Smooth muscle cell (in vitro differentiated cells): Measurements from ENCODE around the gene ZNF532. TPM values are rescaled to one million over a fixed set of nuclear protein-coding genes. Genes with fewer than 3 reads are reported as not detected.

Experiments used
- DNase-seq: peaks from one replicate; lab custom pipeline; 2025; ENCODE audit not compliant: unreplicated experiment; lab: John Stamatoyannopoulos, UW
- H2AFZ ChIP-seq: fragments of 200-600 bp; sonication (generic); 2 replicates; pipeline ENCODE4 v1.6.0; 2016; ENCODE audit warnings: antibody characterized with exemption, low read depth, mild to moderate bottlenecking
- H3F3A ChIP-seq: fragments of 200-600 bp; sonication (generic); 2 replicates; pipeline ENCODE4 v1.6.0; 2017; ENCODE audit warnings: antibody characterized with exemption, low read depth
- H3K27ac ChIP-seq: fragments of 200-600 bp; sonication (generic); 2 replicates; pipeline ENCODE4 v1.5.1; 2016; ENCODE audit warnings: low read depth, mild to moderate bottlenecking
- H3K27me3 ChIP-seq: fragments of 200-600 bp; sonication (generic); 2 replicates; pipeline ENCODE4 v1.6.1; 2016; ENCODE audit warnings: low read depth, mild to moderate bottlenecking
- H3K36me3 ChIP-seq: fragments of 200-600 bp; sonication (generic); 2 replicates; pipeline ENCODE4 v1.5.1; 2016; ENCODE audit warnings: low read depth
- H3K4me1 ChIP-seq: fragments of 200-600 bp; sonication (generic); 2 replicates; pipeline ENCODE4 v1.5.1; 2016; ENCODE audit warnings: low read depth
- H3K4me2 ChIP-seq: fragments of 200-600 bp; sonication (generic); 2 replicates; pipeline ENCODE4 v1.6.0; 2016; ENCODE audit warnings: mild to moderate bottlenecking
- H3K4me3 ChIP-seq: fragments of 200-600 bp; sonication (generic); 2 replicates; pipeline ENCODE4 v1.5.1; 2016; ENCODE audit warnings: mild to moderate bottlenecking
- H3K79me2 ChIP-seq: fragments of 200-600 bp; sonication (generic); 2 replicates; pipeline ENCODE4 v1.6.0; 2016; ENCODE audit warnings: low read depth, mild to moderate bottlenecking
- H3K9ac ChIP-seq: fragments of 200-600 bp; sonication (generic); 2 replicates; pipeline ENCODE4 v1.6.0; 2016; ENCODE audit warnings: low read depth
- H3K9me3 ChIP-seq: fragments of 200-600 bp; sonication (generic); replicated peaks from 2 replicates; pipeline ENCODE4 v1.5.1; 2016; ENCODE audit warnings: low read depth
- H4K20me1 ChIP-seq: fragments of 200-600 bp; sonication (generic); 2 replicates; pipeline ENCODE4 v1.6.0; 2016; ENCODE audit warnings: low read depth
- CTCF ChIP-seq: fragments of 200-600 bp; sonication (generic); IDR thresholded peaks from 2 replicates; pipeline ENCODE4 v1.5.1; 2017; ENCODE audit warnings: borderline replicate concordance, mild to moderate bottlenecking, antibody characterized with exemption; ENCODE audit not compliant: insufficient read depth, poor library complexity, severe bottlenecking
- WGBS: methylation state at CpG from one replicate; pipeline ENCODE4 v1.1.7; 2016; ENCODE audit warnings: low lambda C conversion rate; 5-methylcytosine and 5-hydroxymethylcytosine counted together
- polyA plus RNA-seq: library from polyadenylated mRNA; unstranded; fragments of >200 nt; fragmentation: Nextera tagmentation; extraction: Ambion mirVana; gene quantifications from 2 replicates; pipeline ENCODE4 v1.2.1, GENCODE V29; 2016
- total RNA-seq: library from RNA; depleted of rRNA; stranded (reverse); fragments of >200 nt; gene quantifications from 2 replicates; pipeline ENCODE4 v1.2.3, GENCODE V29; 2014

Gene ZNF532
- total and polyA plus RNA-seq, 2 experiments from 2014 or later = 31.6 to 126 TPM

DNA sequence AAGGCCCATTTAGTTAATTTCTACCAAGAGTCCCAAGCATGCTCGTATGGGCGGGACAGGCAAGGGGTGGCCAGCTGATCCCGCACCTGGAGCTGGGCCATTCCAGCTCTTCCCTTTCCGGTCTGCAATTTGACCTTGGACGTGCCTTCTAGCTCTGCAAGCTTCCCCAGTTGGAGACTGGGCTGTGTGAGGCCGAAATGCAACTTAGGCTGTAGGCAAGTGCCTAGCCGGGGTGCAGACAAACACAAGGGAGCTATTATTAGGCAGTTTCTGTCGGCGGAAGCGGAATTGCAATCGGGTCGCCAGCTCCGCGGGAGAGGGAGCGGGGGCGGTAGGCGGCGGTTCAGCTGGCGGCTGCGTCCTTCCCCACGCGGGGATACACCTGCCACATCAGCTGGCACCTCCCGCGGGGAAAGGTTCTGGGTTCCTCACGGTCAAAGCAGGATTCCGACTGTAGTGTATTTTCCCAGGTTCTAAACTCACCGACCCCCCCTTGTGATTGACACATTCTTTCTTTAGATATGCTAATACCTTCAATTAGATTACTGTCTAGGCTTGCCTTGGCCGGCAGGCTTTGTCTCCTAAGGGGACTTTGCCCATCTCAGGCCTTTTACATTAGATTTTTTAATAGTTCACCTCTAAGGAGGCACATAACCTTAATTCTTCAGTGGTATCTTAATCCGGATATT is 17.1 kb upstream of the ZNF532 start:
- Histone ChIP-seq H4K20me1 (no peaks in the 10 kb centered on the region), H3K4me2 (peak overlapping the region; percentile 79), H3F3A (peaks cover 18% of the 10 kb centered on the region), H2AFZ (peak overlapping the region; percentile 35), H3K9me3 (no peaks in the 10 kb centered on the region), H3K27ac (peak overlapping the region; percentile 89), H3K27me3 (no peaks in the 10 kb centered on the region), H3K4me3 (peak overlapping the region; percentile 23), H3K9ac (no peak overlapping the region), H3K36me3 (no peaks in the 10 kb centered on the region), H3K79me2 (no peaks in the 10 kb centered on the region), H3K4me1 (peaks cover 67% of the 10 kb centered on the region)
- WGBS = 11% methylated on average over 29 of the region's 29 CpGs
- no peak for DNase-seq
- no peak for TF ChIP-seq CTCF

DNA sequence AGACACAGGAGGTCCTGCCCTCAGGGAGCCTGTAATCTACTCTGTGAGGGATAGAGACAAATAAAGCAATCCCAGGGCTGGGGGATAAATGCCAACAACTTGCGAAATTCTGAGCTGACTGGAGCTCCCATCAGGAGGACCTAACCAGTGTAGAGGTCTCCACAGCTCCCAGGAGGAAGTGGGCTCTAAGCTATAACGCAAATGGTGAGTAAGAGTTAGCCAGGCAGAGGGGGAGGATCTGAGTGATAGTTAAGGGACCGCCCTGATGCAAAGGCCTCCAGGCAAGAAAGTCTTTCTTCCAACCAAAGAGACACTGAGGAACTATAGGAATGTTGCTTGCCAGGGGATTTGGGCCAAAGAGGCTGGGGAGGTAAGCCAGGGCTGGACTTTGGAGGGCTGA is 16.0 kb upstream of the ZNF532 start:
- H3F3A ChIP-seq = peaks cover 18% of the 10 kb centered on the region
- DNase-seq = no peak
- no peak overlapping the region for H3K9ac ChIP-seq
- H3K79me2 ChIP-seq = no peaks in the 10 kb centered on the region
- H3K9me3 ChIP-seq = no peaks in the 10 kb centered on the region
- H2AFZ ChIP-seq = no peak overlapping the region
- no peak overlapping the region for H3K4me2 ChIP-seq
- 37% methylated on average over 3 of the region's 3 CpGs for WGBS
- no peak for TF ChIP-seq CTCF
- H3K27ac ChIP-seq = peak overlapping the region; percentile 89
- no peaks in the 10 kb centered on the region for H4K20me1 ChIP-seq
- H3K4me1 ChIP-seq = peaks cover 56% of the 10 kb centered on the region
- H3K27me3 ChIP-seq = no peaks in the 10 kb centered on the region
- no peak overlapping the region for H3K4me3 ChIP-seq
- H3K36me3 ChIP-seq = no peaks in the 10 kb centered on the region

DNA sequence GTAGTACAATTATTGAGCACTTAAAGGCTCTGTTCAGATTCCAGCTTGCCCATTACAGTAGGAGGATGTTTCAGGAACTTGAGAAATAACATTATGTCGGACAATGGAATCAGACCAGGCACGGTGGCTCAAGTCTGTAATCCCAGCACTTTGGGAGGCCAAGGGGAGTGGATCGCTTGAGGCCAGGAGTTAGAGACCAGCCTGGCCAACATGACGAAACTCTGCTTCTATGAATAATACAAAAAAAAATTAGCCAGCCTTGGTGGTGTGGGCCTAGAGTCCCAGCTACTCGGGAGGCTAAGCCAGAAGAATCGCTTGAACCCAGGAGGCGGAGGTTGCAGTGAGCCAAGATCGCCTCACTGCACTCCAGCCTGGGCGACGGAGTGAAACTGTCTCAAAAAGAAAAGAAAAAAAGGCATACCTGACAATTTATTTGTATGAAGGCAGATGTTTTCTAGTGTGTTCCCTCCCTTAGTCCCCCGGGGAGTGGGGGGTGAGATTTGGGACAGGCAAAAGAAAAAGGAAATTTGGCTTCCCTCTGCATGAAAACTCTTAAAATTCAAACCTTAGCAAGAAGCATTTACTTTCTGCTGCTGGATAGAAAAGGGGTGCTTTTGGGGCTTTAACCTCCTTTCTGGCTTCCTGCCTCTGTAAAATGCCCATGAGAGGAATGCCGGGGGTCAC is 13.7 kb upstream of the ZNF532 start:
- peaks cover 18% of the 10 kb centered on the region for H3F3A ChIP-seq
- DNase-seq = no peak
- H2AFZ ChIP-seq = no peak overlapping the region
- H3K79me2 ChIP-seq = no peaks in the 10 kb centered on the region
- H3K4me1 ChIP-seq = peaks cover 39% of the 10 kb centered on the region
- H3K27me3 ChIP-seq = no peaks in the 10 kb centered on the region
- H3K4me3 ChIP-seq = no peak overlapping the region
- no peaks in the 10 kb centered on the region for H3K9me3 ChIP-seq
- no peaks in the 10 kb centered on the region for H3K36me3 ChIP-seq
- TF ChIP-seq CTCF = no peak
- 57% methylated on average over 12 of the region's 12 CpGs for WGBS
- peak overlapping the region; percentile 17 for H3K4me2 ChIP-seq
- peak overlapping the region; percentile 89 for H3K27ac ChIP-seq
- no peak overlapping the region for H3K9ac ChIP-seq
- no peaks in the 10 kb centered on the region for H4K20me1 ChIP-seq

DNA sequence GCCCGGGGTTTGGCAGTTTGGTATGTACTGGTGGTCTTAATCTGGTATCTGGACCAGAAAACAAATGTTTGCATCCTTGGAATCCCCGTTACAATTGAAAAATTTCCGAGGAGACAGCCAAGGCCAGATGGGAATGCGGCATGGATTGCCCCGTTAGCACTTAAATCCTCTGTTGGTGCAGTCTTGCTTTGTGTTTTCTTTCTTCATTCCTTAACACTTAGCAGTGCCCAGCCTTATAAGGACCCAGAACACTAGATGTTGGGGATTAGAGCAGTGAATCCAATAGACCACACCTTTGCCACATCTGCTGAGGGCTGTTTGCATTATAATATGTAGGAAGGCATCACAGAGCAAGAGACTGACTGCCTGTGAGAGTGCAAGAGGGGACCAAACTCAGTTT is 12.8 kb upstream of the ZNF532 start:
- no peak overlapping the region for H3K9ac ChIP-seq
- peaks cover 37% of the 10 kb centered on the region for H3K4me1 ChIP-seq
- no peaks in the 10 kb centered on the region for H4K20me1 ChIP-seq
- H3K27me3 ChIP-seq = no peaks in the 10 kb centered on the region
- peaks cover 17% of the 10 kb centered on the region for H3F3A ChIP-seq
- no peak overlapping the region for H3K4me3 ChIP-seq
- H3K79me2 ChIP-seq = no peaks in the 10 kb centered on the region
- no peak for TF ChIP-seq CTCF
- WGBS = 26% methylated on average over 5 of the region's 5 CpGs
- H3K9me3 ChIP-seq = no peaks in the 10 kb centered on the region
- DNase-seq = no peak
- H3K4me2 ChIP-seq = no peak overlapping the region
- H3K27ac ChIP-seq = no peak overlapping the region
- H3K36me3 ChIP-seq = no peaks in the 10 kb centered on the region
- no peak overlapping the region for H2AFZ ChIP-seq
